ENCODE measurements around the gene ZNF853.
A peak's percentile ranks its signal among the peaks of the same experiment; 100 is the strongest.
"Not testable (repeated sequence)": the region's sequence is repeated elsewhere in the genome, so short reads cannot be mapped to it uniquely, and the experiment has no call there.

Gene ZNF853

DNA sequence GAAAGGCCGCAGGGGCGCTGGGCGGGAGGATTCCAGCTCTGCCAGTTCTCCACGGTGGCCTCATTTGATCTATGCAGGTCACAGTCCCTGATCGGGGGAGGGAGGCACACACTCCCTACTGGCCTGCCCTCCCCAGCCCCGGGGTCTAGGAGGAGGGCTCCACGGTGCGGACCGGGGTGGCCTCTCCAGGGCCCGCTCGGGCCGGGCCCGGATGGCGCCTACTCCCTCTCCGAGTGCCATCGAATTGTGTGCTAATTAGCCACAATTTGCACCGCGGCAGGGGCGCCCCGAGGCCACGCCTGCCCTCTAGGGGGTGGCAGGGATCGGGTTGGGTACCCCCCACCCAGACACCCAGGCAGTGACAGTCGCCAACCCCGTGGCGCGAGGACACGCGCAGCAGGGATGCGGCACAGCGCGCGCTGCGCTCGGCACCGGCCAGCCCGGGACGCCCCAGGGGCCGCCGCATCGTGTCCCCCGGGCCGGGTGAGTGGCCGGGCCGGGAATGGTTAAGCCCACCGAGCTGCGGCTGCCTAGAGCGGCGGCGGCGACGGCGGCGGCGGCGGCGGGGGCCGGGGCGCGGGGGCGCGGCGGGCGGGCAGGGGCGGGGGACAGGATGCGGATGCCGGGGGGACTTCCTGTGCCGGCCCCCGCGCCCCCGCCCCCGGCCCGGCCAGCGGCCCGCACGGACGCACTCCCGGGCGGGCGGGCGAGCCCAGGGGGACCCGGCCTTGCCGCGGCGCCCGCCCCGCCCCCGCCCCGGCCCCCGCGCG, at the start of gene ZNF853:
TSS of gene ZNF853 (plus strand) at position 658 of the 770 bp plus-strand sequence. CDS start 565 bp downstream, outside the sequence.
- no peaks in the 10 kb centered on the region for H3K36me3 ChIP-seq (ENCODE audit: control insufficient read depth, low read depth, low read length)
- peak within 1 kb of the TSS; percentile 45 for H3K9ac ChIP-seq (ENCODE audit: low read length)
- H3K9me3 ChIP-seq (ENCODE audit: control insufficient read depth, low read depth, low read length): no peaks in the 10 kb centered on the region
- H3K4me3 ChIP-seq (ENCODE audit: low read length): peak within 1 kb of the TSS; percentile 77
- peaks cover 6% of the 10 kb centered on the region for H3K27me3 ChIP-seq (ENCODE audit: control insufficient read depth, insufficient read depth, low read length)
- H3K27ac ChIP-seq (ENCODE audit: low read length): no peak within 1 kb of the TSS
- peaks cover 4% of the 10 kb centered on the region for H3K4me1 ChIP-seq (ENCODE audit: control insufficient read depth, low read depth, low read length)

DNA sequence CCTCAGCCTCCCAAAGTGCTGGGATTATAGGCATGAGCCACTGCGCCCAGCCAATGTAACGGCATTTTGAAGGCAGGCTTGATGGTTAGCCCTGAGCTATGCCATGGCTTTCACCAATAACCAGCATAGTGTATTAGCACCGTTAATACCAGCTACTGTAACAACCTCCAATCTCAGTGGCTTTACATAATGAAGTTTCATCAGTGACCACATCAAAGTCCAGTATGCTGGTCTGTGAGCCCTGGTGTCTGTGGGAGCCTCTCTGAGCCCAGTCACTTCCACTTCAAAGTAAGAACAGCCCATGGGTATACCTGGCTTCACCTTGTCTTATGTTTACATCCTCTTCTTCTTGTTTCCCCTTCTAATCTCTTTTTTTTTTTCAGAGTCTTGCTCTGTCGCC, 49.8 kb upstream of the ZNF853 start:
- Histone ChIP-seq H3K36me3 (ENCODE audit: control insufficient read depth, low read depth, low read length) (no peaks in the 10 kb centered on the region), H3K9ac (ENCODE audit: low read length) (no peak overlapping the region), H3K4me3 (ENCODE audit: low read length) (no peak overlapping the region), H3K4me1 (ENCODE audit: control insufficient read depth, low read depth, low read length) (no peaks in the 10 kb centered on the region), H3K27ac (ENCODE audit: low read length) (no peak overlapping the region), H3K9me3 (ENCODE audit: control insufficient read depth, low read depth, low read length) (no peaks in the 10 kb centered on the region), H3K27me3 (ENCODE audit: control insufficient read depth, insufficient read depth, low read length) (no peaks in the 10 kb centered on the region)

DNA sequence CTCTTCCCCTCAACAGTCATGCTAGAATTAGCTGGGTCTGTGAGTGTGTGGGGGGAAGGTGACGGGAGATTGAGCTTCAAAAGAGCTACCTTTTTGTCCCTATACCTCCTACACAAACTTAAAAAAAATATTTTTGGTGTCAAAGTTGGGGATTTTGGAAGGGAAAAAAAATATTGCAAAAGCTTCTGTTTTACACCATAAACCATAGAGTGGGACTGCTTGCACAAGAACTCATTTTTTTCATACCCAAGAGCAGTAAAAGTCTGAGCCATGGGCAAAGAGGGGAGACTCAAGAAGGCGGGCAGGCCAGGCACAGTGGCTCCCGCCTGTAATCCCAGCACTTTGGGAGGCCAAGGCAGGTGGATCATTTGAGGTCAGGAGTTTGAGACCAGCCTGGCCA, 47.5 kb upstream of the ZNF853 start:
- H3K9me3 ChIP-seq (ENCODE audit: control insufficient read depth, low read depth, low read length): no peaks in the 10 kb centered on the region
- no peaks in the 10 kb centered on the region for H3K27me3 ChIP-seq (ENCODE audit: control insufficient read depth, insufficient read depth, low read length)
- H3K9ac ChIP-seq (ENCODE audit: low read length): no peak overlapping the region
- H3K27ac ChIP-seq (ENCODE audit: low read length): no peak overlapping the region
- H3K4me3 ChIP-seq (ENCODE audit: low read length): no peak overlapping the region
- H3K4me1 ChIP-seq (ENCODE audit: control insufficient read depth, low read depth, low read length): no peaks in the 10 kb centered on the region
- H3K36me3 ChIP-seq (ENCODE audit: control insufficient read depth, low read depth, low read length): no peaks in the 10 kb centered on the region

DNA sequence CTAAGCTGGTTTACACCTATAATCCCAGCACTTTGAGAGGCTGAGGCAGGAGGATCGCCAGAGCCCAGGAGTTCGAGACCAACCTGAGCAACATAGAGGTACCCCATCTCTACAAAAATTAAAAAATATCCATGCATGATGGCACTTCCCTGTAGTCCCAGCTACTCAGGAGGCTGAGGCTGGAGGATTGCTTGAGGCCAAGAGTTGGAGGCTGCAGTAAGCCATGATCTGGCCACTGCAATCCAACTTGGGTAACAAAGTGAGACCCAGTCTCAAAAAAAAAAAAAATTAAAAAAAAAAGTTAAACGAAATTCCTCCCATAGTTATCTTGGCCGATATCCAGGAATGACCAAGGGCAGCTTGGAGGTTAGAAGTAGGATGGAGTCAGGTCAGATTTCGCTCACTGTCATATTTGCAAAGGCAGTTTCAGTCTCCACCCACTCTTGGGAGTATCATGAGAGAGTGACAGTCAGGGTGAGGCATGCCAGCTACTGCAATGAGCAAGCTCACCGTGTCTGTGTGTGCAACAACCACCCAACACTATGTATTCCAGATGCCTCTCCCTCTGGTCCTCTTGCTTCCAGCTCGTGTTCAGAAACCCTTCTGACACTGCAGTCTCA, 44.1 kb upstream of the ZNF853 start:
- H3K36me3 ChIP-seq (ENCODE audit: control insufficient read depth, low read depth, low read length): no peaks in the 10 kb centered on the region
- H3K4me1 ChIP-seq (ENCODE audit: control insufficient read depth, low read depth, low read length): no peaks in the 10 kb centered on the region
- no peak overlapping the region for H3K4me3 ChIP-seq (ENCODE audit: low read length)
- no peaks in the 10 kb centered on the region for H3K27me3 ChIP-seq (ENCODE audit: control insufficient read depth, insufficient read depth, low read length)
- H3K9me3 ChIP-seq (ENCODE audit: control insufficient read depth, low read depth, low read length): no peaks in the 10 kb centered on the region
- H3K27ac ChIP-seq (ENCODE audit: low read length): no peak overlapping the region
- H3K9ac ChIP-seq (ENCODE audit: low read length): no peak overlapping the region

DNA sequence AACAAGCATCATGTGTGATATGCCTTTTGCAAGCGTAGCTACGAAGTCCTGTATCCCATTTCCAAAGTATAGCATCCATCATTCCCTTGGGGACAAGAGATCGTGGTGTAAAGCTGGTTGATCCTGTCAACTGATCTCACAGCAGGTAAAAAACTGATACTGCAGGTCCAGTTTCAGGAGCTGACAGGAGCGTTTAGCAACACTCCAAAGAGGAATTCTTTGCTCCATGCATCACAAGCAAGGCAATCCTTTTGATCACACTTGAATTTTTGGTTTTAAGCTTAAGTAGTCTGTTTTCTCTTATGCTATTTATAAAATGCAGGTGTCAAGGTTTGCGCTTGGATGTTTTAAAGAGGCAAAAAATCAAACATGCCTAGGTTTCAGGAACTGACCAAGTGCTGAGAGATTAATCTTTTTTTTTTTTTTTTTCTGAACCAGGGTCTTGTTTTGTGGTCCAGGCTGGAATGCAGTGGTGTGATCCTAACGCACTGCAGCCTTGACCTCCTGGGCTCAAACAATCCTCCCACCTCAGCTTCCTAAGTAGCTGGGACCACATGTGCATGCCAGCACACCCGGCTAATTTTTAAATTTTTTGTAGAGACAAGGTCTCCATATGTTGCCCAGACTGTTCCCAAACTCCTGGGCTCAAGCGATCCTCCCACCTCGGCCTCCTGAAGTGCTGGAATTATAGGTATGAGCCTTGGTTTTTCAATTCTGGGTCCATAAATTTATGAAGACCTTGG, 40.0 kb upstream of the ZNF853 start:
- Histone ChIP-seq H3K9me3 (ENCODE audit: control insufficient read depth, low read depth, low read length) (no peaks in the 10 kb centered on the region), H3K27me3 (ENCODE audit: control insufficient read depth, insufficient read depth, low read length) (no peaks in the 10 kb centered on the region), H3K4me3 (ENCODE audit: low read length) (no peak overlapping the region), H3K36me3 (ENCODE audit: control insufficient read depth, low read depth, low read length) (peaks cover 3% of the 10 kb centered on the region), H3K4me1 (ENCODE audit: control insufficient read depth, low read depth, low read length) (no peaks in the 10 kb centered on the region), H3K9ac (ENCODE audit: low read length) (no peak overlapping the region), H3K27ac (ENCODE audit: low read length) (no peak overlapping the region)

DNA sequence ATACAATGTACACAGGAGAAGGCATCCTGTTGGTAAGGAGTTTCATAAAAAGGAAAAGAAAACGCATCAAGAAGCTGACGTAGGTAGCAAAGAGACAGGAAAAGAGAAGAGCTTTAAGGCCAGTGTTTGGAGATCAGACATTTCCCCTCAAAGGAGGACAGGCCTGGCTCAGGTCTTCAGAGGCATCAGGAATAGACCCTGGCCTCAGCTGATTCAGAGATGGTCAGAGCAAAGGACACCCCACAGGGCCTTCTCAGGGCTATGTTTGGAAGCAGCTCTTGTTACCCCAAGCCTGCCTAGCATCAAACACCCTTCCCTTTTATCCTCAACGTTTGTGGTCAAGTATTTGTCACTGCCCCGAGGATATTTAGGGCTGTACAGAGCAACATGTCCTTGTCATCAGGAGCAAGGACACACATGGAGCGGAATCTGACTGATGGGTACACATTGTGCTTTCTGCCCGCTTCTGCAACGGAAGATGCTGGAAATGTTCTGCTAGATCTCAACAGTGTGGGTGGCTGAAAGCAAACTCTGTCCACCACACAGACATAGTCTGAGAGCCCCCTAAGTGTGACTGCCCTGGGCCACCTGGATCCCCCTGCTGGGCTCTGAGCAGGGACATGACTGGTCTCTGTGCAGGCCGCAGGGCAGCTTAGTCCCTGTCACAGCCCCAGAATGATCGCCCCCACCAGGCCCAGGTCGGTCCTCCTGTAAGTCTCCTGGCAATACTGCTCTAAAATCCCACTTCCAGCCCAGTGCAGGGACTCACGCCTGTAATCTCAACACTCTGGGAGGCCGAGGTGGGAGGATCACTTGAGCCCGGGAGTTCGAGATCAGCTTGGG, 39.2 kb upstream of the ZNF853 start:
- Histone ChIP-seq H3K27me3 (ENCODE audit: control insufficient read depth, insufficient read depth, low read length) (no peaks in the 10 kb centered on the region), H3K4me3 (ENCODE audit: low read length) (peak overlapping the region; percentile 17), H3K27ac (ENCODE audit: low read length) (no peak overlapping the region), H3K36me3 (ENCODE audit: control insufficient read depth, low read depth, low read length) (peaks cover 10% of the 10 kb centered on the region), H3K9ac (ENCODE audit: low read length) (no peak overlapping the region), H3K9me3 (ENCODE audit: control insufficient read depth, low read depth, low read length) (no peaks in the 10 kb centered on the region), H3K4me1 (ENCODE audit: control insufficient read depth, low read depth, low read length) (no peaks in the 10 kb centered on the region)

DNA sequence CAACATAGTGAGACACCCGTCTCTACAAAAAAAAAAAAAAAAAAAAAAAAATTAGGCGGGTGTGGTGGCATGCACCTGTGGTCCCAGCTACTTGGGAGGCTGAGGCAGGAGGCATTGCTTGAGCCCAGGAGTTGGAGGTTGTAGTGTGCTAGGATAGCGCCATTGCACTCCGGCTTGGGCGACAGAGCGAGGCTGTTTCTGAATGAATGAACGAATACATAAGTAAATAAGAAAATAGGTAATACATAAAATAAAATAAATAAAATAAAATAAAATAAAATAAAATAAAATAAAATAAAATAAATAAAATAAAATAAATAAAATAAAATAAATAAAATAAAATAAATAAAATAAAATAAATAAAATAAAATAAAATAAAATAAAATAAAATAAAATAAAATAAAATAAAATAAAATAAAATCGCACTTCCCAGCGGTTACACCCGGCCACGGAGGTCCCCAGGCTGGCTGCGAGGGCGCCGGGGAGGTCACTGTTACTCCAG, 38.5 kb upstream of the ZNF853 start:
- not testable (repeated sequence) for H3K27ac ChIP-seq (ENCODE audit: low read length); H3K27me3 ChIP-seq (ENCODE audit: control insufficient read depth, insufficient read depth, low read length); H3K9ac ChIP-seq (ENCODE audit: low read length); H3K9me3 ChIP-seq (ENCODE audit: control insufficient read depth, low read depth, low read length); H3K4me1 ChIP-seq (ENCODE audit: control insufficient read depth, low read depth, low read length)
- Histone ChIP-seq H3K4me3 (ENCODE audit: low read length) (peak overlapping the region; percentile 84), H3K36me3 (ENCODE audit: control insufficient read depth, low read depth, low read length) (peaks cover 17% of the 10 kb centered on the region)

DNA sequence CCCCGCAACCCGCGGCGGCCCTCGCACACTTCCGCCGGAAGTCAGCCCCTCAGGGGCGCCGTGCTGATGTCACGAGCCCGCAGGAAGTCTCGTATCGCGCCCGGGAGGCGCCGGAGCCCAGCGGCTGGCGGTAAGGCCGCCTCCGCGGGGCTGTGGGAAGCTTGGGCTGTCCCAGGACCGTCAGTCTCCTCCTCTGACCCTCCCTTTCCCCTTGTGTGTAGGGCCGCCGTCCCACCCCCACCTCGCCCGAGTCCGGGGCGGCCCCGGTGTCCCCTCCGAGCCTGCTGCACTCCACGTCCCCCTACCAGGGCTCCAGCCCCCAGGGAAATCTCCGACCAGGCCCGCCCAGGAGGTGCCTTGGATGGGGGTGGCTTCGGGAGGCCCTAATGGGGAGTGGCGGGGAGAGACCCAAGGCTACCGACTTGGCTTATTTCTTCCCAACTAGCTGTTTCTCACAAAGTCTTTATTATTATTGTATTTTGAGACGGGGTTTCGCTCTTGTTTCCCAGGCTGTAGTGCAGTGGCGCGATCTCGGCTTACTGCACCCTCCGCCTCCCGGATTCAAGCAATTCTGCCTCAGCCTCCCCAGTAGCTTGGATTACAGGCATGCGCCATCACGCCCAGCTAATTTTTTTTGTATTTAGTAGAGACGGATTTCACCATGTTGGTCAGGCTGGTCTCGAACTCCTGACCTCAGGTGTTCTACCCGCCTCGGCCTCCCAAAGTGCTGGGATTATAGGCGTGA, 37.9 kb upstream of the ZNF853 start, which contains the start of gene ZDHHC4:
TSS of gene ZDHHC4 (plus strand) at position 86 of the 745 bp plus-strand sequence. CDS start 3,108 bp downstream, outside the sequence.
- Histone ChIP-seq H3K36me3 (ENCODE audit: control insufficient read depth, low read depth, low read length) (peaks cover 22% of the 10 kb centered on the region), H3K9ac (ENCODE audit: low read length) (peak within 1 kb of the TSS; percentile 86), H3K4me1 (ENCODE audit: control insufficient read depth, low read depth, low read length) (no peaks in the 10 kb centered on the region), H3K9me3 (ENCODE audit: control insufficient read depth, low read depth, low read length) (no peaks in the 10 kb centered on the region), H3K27ac (ENCODE audit: low read length) (peak within 1 kb of the TSS; percentile 39), H3K4me3 (ENCODE audit: low read length) (peak within 1 kb of the TSS; percentile 84), H3K27me3 (ENCODE audit: control insufficient read depth, insufficient read depth, low read length) (no peaks in the 10 kb centered on the region)

DNA sequence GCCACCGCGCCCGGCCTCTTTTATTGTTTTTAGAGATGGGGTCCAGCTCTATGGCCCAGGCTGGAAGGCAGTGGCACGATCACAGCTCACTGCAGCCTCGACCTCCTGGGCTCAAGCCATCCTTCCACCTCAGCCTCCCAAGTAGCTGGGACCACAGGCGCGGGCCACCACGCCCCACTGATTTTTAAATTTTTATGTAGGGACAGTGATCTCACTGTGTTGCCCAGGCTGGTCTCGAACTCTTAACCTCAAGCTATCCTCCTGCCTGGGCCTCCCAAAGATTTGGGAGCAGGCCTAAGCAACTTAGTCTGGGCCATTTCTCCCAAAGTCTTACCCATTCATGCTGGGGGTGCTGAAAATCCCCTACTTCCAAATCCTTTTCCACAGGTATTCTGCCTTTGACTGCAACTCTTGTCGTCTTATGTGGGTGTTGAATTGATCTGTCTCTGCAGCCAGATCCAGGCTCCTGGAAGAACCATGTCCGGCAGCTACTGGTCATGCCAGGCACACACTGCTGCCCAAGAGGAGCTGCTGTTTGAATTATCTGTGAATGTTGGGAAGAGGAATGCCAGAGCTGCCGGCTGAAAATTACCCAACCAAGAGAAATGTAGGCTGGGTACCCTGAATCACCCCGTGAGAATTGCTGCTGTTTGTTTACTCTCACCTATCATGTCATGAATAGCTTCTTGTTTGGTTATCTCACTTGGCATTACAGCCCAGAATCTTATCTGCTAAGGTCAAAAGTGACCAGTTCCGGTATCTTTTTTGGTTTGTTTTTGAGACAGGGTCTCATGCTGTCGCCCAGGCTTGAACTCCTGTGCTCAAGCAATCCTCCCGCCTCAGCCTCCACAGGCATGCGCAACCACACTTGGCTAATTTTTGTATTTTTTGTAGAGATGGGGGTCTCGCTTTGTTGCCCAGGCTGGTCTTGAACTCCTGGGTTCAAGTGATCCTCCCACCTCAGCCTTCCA, 37.0 kb upstream of the ZNF853 start:
- peaks cover 30% of the 10 kb centered on the region for H3K36me3 ChIP-seq (ENCODE audit: control insufficient read depth, low read depth, low read length)
- no peaks in the 10 kb centered on the region for H3K4me1 ChIP-seq (ENCODE audit: control insufficient read depth, low read depth, low read length)
- peak overlapping the region; percentile 84 for H3K4me3 ChIP-seq (ENCODE audit: low read length)
- H3K9me3 ChIP-seq (ENCODE audit: control insufficient read depth, low read depth, low read length): no peaks in the 10 kb centered on the region
- peak overlapping the region; percentile 86 for H3K9ac ChIP-seq (ENCODE audit: low read length)
- no peak overlapping the region for H3K27ac ChIP-seq (ENCODE audit: low read length)
- no peaks in the 10 kb centered on the region for H3K27me3 ChIP-seq (ENCODE audit: control insufficient read depth, insufficient read depth, low read length)

DNA sequence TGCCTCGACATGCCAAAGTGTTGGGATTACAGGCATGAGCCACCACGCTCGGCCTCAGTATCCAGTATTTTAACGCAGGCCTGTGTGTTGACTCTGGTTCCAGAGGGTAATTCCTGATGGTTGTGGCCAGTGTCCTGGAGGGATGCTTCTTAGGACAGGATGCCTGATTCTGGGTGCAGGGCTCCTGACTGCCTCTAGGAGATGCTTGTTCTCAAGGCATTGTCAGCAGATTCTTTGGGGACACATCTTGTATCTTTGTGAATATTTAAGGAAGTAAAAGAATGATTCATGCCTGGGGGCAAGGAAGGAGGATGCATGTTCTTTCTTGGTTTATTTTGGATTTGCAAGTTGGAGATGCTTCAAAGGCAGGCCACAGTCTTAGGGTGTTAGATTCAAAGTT, 36.0 kb upstream of the ZNF853 start:
- Histone ChIP-seq H3K9me3 (ENCODE audit: control insufficient read depth, low read depth, low read length) (no peaks in the 10 kb centered on the region), H3K36me3 (ENCODE audit: control insufficient read depth, low read depth, low read length) (peaks cover 40% of the 10 kb centered on the region), H3K27ac (ENCODE audit: low read length) (no peak overlapping the region), H3K4me1 (ENCODE audit: control insufficient read depth, low read depth, low read length) (no peaks in the 10 kb centered on the region), H3K27me3 (ENCODE audit: control insufficient read depth, insufficient read depth, low read length) (no peaks in the 10 kb centered on the region), H3K4me3 (ENCODE audit: low read length) (no peak overlapping the region), H3K9ac (ENCODE audit: low read length) (no peak overlapping the region)

All from iPS-18a (cell line).